HPDE6-E6E7 (cell line): ENCODE measurements around the gene TFPI2.

Experiments used
- DNase-seq: peaks from one replicate; pipeline ENCODE4 v3.0.0; 2011; ENCODE audit warnings: missing footprints; ENCODE audit errors: extremely low spot score

The TFPI2 gene

GRCh38 chr7:93858857-93859256, 31.7 kb downstream of the TFPI2 start:
- no peak for DNase-seq

GRCh38 chr7:93856323-93856722, 34.2 kb downstream of the TFPI2 start:
- peak; percentile 29 for DNase-seq

DNA sequence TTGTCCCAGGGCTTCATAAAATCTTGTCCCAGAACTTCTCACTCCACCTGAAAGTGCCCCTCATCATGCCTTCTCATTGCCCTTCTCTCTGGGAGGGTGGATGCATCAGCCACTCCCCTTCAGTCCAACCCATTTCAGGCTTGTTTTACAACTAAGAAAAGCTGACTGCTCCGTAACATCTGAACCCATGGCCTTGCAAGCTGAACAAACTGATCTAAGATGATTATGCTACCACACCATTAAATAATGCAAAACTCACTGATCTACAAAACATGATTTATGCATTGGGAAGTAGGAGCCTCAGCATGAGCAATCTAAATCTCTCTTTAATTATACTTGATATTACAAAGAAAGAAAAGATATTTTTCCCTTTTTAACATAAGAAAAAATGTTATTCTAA, 34.8 kb downstream of the TFPI2 start:
- no peak for DNase-seq

DNA sequence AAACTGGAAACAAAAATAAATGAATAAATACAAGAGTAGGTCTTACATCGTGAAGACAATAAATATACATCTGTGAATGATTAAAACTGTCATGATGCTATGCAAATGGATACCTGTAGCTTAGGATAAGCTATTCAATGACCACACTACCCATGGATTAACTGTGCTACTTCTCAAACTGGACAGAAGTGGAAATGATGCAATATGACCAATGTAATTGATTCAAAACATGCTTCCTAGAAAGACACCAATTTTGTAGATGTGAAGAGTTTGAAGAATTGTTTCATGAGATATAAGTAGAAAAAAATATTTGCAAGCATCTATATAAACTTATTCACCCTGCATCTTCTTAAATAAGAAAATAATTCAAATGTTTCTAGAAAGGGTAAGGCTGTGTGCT, 36.1 kb downstream of the TFPI2 start:
- no peak for DNase-seq

DNA sequence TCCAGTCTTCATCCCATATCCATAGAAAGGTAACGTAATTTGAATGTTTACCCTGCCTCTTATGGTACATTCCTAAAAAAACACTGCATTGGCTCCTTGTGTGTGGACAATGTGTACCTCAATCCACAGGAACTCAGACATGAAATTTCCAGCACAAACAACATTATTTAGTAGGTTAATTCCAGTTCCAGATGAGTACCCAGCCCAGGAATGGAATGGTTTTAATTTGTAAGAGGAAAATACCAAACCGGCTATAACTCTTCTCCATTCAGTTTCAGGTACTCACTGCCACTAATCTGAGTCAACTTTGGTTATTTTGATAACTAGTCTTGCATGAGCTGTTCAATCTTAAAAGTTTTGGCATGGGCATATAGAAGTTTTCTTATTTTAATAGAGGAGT, 39.0 kb downstream of the TFPI2 start:
- no peak for DNase-seq

GRCh38 chr7:93843260-93843659, 47.3 kb downstream of the TFPI2 start:
- no peak for DNase-seq

DNA sequence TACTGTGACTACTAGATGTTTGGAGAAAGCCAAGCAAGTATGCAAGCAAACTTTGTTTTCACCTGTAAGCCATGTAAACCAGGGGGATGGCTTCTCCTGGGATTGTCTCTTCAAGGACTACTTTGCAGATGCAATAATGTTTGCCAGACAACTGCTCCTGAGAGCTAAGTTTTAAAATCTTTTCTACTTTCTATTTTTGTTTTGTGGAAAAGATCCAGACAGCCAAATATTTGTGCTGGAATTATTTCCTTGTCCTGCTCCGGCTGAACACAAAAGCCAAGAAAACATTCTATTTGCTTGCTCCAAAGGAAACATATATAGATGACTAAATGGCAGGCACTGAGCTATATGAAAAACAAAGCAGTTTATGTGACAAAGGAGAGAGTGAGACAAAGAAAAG, 51.6 kb downstream of the TFPI2 start:
- no peak for DNase-seq

DNA sequence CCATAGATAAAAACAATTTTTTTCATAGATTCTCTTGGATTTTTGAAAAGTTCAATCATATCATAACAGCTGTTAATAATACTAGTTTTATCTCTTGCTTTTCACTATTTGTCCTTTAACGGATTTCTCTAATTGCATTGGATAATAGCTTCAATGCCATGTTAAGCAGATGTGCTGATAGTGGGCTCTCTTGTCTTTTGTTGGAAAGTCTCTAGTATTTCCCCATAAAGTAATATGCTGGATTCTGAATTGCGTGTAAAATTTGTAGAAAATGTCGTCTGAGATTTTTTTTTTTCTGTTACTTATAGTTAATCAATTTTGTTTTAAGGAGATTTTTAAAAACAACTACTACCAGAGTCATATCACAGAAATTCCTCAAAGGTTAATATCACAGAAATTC, 53.3 kb downstream of the TFPI2 start:
- no peak for DNase-seq

- DNase-seq = no peak
Observed at GRCh38 chr7:93836116-93836515, 54.4 kb downstream of the TFPI2 start.

GRCh38 chr7:93835702-93836101, 54.9 kb downstream of the TFPI2 start:
- DNase-seq = no peak
